T-helper 17 cell (primary cell): ENCODE measurements around the gene ZNF554. TPM values are rescaled to one million over a fixed set of nuclear protein-coding genes. Genes with fewer than 3 reads are reported as not detected.

ENCODE experiments used
- ATAC-seq: fragments of 150-1000 bp; cut with Tn5 transposase; 2 replicates; pipeline ENCODE4 v1.10.0; 2021; ENCODE audit warnings: mild to moderate bottlenecking, moderate library complexity
- DNase-seq, 3 donors: peaks; one replicate each; pipeline versions ENCODE4 v3.0.0 to v3.0.0-alpha.2; 2020 to 2021
- H3K9me3 ChIP-seq: one replicate; pipeline ENCODE4 v1.7.0; 2013; ENCODE audit warnings: low read length, mild to moderate bottlenecking; ENCODE audit not compliant: control insufficient read depth, poor library complexity, severe bottlenecking
- H3K27ac Mint-ChIP-seq: one replicate; pipeline ENCODE4 v1.8.0; 2022; ENCODE audit warnings: mild to moderate bottlenecking, moderate library complexity, mixed read lengths
- H3K27me3 Mint-ChIP-seq: one replicate; pipeline ENCODE4 v1.8.0; 2022; ENCODE audit warnings: mixed read lengths
- H3K36me3 Mint-ChIP-seq: one replicate; pipeline ENCODE4 v1.8.0; 2022; ENCODE audit warnings: low read depth, mixed read lengths
- H3K4me1 Mint-ChIP-seq: one replicate; pipeline ENCODE4 v1.8.0; 2022; ENCODE audit warnings: mild to moderate bottlenecking, mixed read lengths
- H3K4me3 Mint-ChIP-seq: one replicate; pipeline ENCODE4 v1.8.0; 2022; ENCODE audit warnings: mild to moderate bottlenecking, moderate library complexity, mixed read lengths
- total RNA-seq, 4 donors: library from RNA in 2 of 4; stranded (reverse) in 2 of 4; gene quantifications; one replicate each; pipeline ENCODE4 v1.2.3 and lab custom pipeline; 2022 to 2026

Gene ZNF554
- total RNA-seq, 2 donors from 2014 or later = 3.0 to 3.2 TPM

- Mint-ChIP-seq H3K27ac (peak within 1 kb of the TSS; percentile 84), H3K4me1 (peaks cover 9% of the 10 kb centered on the region), H3K27me3 (no peaks in the 10 kb centered on the region), H3K4me3 (peak within 1 kb of the TSS; percentile 94), H3K36me3 (no peaks in the 10 kb centered on the region)
- peaks cover 4% of the 10 kb centered on the region for H3K9me3 ChIP-seq
- DNase-seq (peak; percentile 94 to 97 (median 97)), ATAC-seq (peak; percentile 98)
These were observed 21.4 kb downstream of the ZNF554 start, which contains the start of gene ZNF555 for GRCh38 chr19:2840794-2841791. Gene ZNF555 (plus strand): TSS chr19:2841475. CDS start chr19:2841573, 98 bp downstream.

GRCh38 chr19:2841855-2842574 is 22.3 kb downstream of the ZNF554 start:
- no peaks in the 10 kb centered on the region for H3K36me3 Mint-ChIP-seq
- no peak for DNase-seq
- peaks cover 12% of the 10 kb centered on the region for H3K4me1 Mint-ChIP-seq
- no peaks in the 10 kb centered on the region for H3K9me3 ChIP-seq
- no peaks in the 10 kb centered on the region for H3K27me3 Mint-ChIP-seq
- ATAC-seq = no peak
- H3K27ac Mint-ChIP-seq = peak overlapping the region; percentile 27
- H3K4me3 Mint-ChIP-seq = peak overlapping the region; percentile 77

GRCh38 chr19:2845107-2845506 is 25.4 kb downstream of the ZNF554 start:
- ATAC-seq = no peak
- Mint-ChIP-seq H3K27ac (no peak overlapping the region), H3K36me3 (peaks cover under 1% of the 10 kb centered on the region)

GRCh38 chr19:2846180-2846894 is 26.7 kb downstream of the ZNF554 start:
- Mint-ChIP-seq H3K27ac (no peak overlapping the region), H3K4me1 (peaks cover 20% of the 10 kb centered on the region)

More at GRCh38 chr19:2845107-2845506, 25.4 kb downstream of the ZNF554 start:
- H3K9me3 ChIP-seq = no peaks in the 10 kb centered on the region
- H3K4me1 Mint-ChIP-seq = peaks cover 19% of the 10 kb centered on the region
- no peak overlapping the region for H3K4me3 Mint-ChIP-seq
- no peaks in the 10 kb centered on the region for H3K27me3 Mint-ChIP-seq
- DNase-seq = no peak

GRCh38 chr19:2847507-2847906 is 27.8 kb downstream of the ZNF554 start:
- H3K9me3 ChIP-seq = peaks cover 4% of the 10 kb centered on the region
- no peaks in the 10 kb centered on the region for H3K27me3 Mint-ChIP-seq
- no peak overlapping the region for H3K4me3 Mint-ChIP-seq
- peaks cover 15% of the 10 kb centered on the region for H3K4me1 Mint-ChIP-seq
- ATAC-seq (no peak), DNase-seq (no peak)
- peaks cover 5% of the 10 kb centered on the region for H3K36me3 Mint-ChIP-seq
- H3K27ac Mint-ChIP-seq = no peak overlapping the region

More at GRCh38 chr19:2846180-2846894, 26.7 kb downstream of the ZNF554 start:
- no peaks in the 10 kb centered on the region for H3K9me3 ChIP-seq
- Mint-ChIP-seq H3K36me3 (peaks cover 4% of the 10 kb centered on the region), H3K27me3 (no peaks in the 10 kb centered on the region), H3K4me3 (no peak overlapping the region)
- no peak for ATAC-seq
- DNase-seq = no peak

- Mint-ChIP-seq H3K36me3 (peaks cover 7% of the 10 kb centered on the region), H3K4me1 (peaks cover 14% of the 10 kb centered on the region)
These were observed 28.9 kb downstream of the ZNF554 start for GRCh38 chr19:2848616-2849015.

GRCh38 chr19:2850256-2850925 is 30.7 kb downstream of the ZNF554 start:
- H3K9me3 ChIP-seq = peaks cover 18% of the 10 kb centered on the region
- Mint-ChIP-seq H3K4me1 (peaks cover 14% of the 10 kb centered on the region), H3K36me3 (peaks cover 7% of the 10 kb centered on the region), H3K27me3 (no peaks in the 10 kb centered on the region), H3K4me3 (peak overlapping the region; percentile 58), H3K27ac (peak overlapping the region; percentile 3)
- ATAC-seq = peak; percentile 49
- no peak for DNase-seq

More at GRCh38 chr19:2848616-2849015, 28.9 kb downstream of the ZNF554 start:
- H3K9me3 ChIP-seq = peaks cover 12% of the 10 kb centered on the region
- Mint-ChIP-seq H3K27ac (no peak overlapping the region), H3K4me3 (no peak overlapping the region), H3K27me3 (no peaks in the 10 kb centered on the region)
- ATAC-seq (no peak), DNase-seq (no peak)

GRCh38 chr19:2852598-2852997 is 32.9 kb downstream of the ZNF554 start:
- H3K27me3 Mint-ChIP-seq = no peaks in the 10 kb centered on the region
- H3K4me1 Mint-ChIP-seq = peaks cover 17% of the 10 kb centered on the region
- ATAC-seq (no peak), DNase-seq (no peak)
- peaks cover 18% of the 10 kb centered on the region for H3K9me3 ChIP-seq
- H3K27ac Mint-ChIP-seq = no peak overlapping the region
- H3K4me3 Mint-ChIP-seq = no peak overlapping the region
- peaks cover 7% of the 10 kb centered on the region for H3K36me3 Mint-ChIP-seq

GRCh38 chr19:2853015-2853606 is 33.4 kb downstream of the ZNF554 start:
- peaks cover 7% of the 10 kb centered on the region for H3K36me3 Mint-ChIP-seq
- peaks cover 19% of the 10 kb centered on the region for H3K4me1 Mint-ChIP-seq
- H3K4me3 Mint-ChIP-seq = no peak overlapping the region

GRCh38 chr19:2854849-2855248 is 35.2 kb downstream of the ZNF554 start:
- Mint-ChIP-seq H3K27ac (no peak overlapping the region), H3K27me3 (no peaks in the 10 kb centered on the region), H3K4me1 (peaks cover 18% of the 10 kb centered on the region), H3K36me3 (peaks cover 7% of the 10 kb centered on the region), H3K4me3 (no peak overlapping the region)
- ATAC-seq = no peak
- peaks cover 18% of the 10 kb centered on the region for H3K9me3 ChIP-seq
- DNase-seq = no peak

More at GRCh38 chr19:2853015-2853606, 33.4 kb downstream of the ZNF554 start:
- Mint-ChIP-seq H3K27me3 (no peaks in the 10 kb centered on the region), H3K27ac (no peak overlapping the region)
- H3K9me3 ChIP-seq = peaks cover 18% of the 10 kb centered on the region
- DNase-seq (no peak), ATAC-seq (no peak)

- peaks cover 11% of the 10 kb centered on the region for H3K4me1 Mint-ChIP-seq
- H3K9me3 ChIP-seq = peaks cover 18% of the 10 kb centered on the region
- ATAC-seq (peak; percentile 90), DNase-seq (no peak)
- H3K36me3 Mint-ChIP-seq = peaks cover 2% of the 10 kb centered on the region
- peak overlapping the region; percentile 0 for H3K4me3 Mint-ChIP-seq
- H3K27me3 Mint-ChIP-seq = no peaks in the 10 kb centered on the region
- peak overlapping the region; percentile 1 for H3K27ac Mint-ChIP-seq
These were observed 36.9 kb downstream of the ZNF554 start for GRCh38 chr19:2856457-2857050.

GRCh38 chr19:2858864-2859263 is 39.2 kb downstream of the ZNF554 start:
- DNase-seq = no peak
- peaks cover under 1% of the 10 kb centered on the region for H3K27me3 Mint-ChIP-seq
- H3K4me3 Mint-ChIP-seq = no peak overlapping the region
- H3K9me3 ChIP-seq = peaks cover 6% of the 10 kb centered on the region
- peaks cover 11% of the 10 kb centered on the region for H3K4me1 Mint-ChIP-seq
- no peaks in the 10 kb centered on the region for H3K36me3 Mint-ChIP-seq
- H3K27ac Mint-ChIP-seq = no peak overlapping the region
- ATAC-seq = no peak
